GM18867 (cell line): Measurements from ENCODE around the gene FBXL12.
"Not testable (repeated sequence)": the region's sequence is repeated elsewhere in the genome, so short reads cannot be mapped to it uniquely, and the experiment has no call there.

Experiments
- ATAC-seq: cut with Tn5 transposase; IDR thresholded peaks from one replicate; pipeline ENCODE4 v1.9.1; 2021; ENCODE audit warnings: mild to moderate bottlenecking, moderate library complexity; ENCODE audit not compliant: unreplicated experiment

FBXL12 gene

DNA sequence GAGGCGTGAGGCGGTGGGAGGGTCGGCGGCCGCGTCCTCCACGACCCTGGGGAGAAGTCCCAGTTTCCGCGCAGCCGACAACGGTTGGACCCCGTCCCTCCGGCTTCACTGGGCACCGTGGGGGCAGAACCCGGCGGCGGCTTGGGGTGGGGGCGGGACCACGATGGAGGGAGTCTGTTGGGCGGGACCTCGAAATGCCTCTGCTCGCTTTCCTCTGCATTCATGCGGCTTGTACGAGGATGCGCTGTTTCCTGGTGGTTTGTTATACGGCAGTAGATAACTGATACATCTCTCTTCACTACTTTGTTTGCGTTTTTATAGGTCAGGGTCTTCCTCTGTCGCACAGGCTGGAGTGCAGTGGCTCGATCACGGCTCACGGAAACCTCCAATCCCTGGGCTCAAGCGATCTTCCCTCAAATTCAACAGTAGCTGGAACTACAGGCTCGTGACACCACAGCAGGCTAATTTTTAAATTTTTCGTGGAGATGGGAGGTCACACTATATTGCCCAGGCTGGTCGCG is 25.7 kb downstream of the FBXL12 start:
- ATAC-seq: peak; percentile 9

DNA sequence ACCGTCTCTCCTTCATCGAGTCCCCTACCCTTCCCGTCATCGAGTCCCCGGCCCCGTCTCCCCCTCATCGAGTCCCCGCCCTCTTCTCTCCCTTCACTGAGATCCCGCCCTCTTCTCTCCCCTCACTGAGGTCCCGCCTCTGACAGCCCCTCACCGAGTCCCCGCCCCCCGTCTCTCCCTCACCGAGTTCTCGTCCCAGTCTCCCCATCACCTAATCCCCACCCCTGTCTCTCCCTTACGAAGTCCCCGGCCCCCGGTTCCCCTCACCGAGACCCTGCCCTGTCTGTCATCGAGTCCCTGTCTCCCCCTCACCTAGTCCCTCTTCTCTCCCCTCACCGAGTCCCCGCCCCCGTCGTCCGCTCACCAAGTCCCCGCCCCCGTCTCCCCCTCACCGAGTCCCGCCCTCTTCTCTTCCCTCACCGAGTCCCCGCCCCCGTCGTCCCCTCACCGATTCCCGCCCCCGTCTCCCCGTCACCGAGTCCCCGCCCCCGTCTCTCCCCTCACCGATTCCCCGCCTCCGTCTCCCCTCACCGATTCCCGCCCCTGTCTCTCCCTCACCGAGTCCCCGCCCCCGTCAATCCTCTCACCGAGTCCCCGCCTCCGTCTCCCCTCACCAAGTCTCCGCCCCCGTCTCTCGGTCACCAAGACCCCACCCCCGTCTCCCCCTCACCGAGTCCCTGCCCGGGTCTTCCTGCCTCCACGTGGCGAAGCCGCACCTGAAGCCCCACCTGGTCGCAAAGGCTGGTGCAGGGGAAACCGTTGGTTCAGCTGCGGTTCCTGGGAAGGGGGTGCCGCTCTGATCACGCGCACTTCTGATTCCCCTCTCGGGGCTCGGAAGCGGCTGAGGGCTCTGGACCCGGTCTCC is 26.4 kb downstream of the FBXL12 start:
- ATAC-seq: peak; percentile 52

DNA sequence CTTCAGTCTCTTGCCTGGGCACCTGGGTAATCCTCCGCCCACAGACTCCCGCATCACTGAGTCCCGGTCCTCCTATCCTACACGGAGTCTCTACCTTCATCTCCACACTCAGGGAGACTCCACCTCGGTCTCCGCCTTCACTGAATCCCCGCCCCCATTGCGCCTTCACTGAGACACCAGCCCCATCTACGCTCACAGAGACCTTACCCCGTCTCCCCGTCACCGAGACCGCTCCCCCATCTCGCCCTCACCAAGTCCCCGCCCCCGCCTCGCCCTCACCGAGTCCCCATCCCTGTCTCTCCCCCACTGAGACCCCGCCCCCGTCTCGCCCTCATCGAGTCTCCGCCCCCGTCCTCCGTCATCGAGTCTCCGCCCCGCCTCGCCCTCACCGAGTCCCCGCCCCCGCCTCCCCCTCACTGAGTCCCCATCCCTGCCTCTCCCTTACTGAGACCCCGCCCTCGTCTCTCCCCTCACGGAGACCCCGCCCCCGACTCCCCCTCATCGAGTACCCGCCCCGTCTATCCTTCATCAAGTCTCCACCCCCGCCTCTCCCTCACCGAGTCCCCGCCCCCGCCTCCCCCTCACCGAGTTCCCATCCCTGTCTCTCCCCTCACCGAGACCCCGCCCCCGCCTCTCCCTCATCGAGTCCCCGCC is 27.2 kb downstream of the FBXL12 start:
- ATAC-seq: peak; percentile 45

DNA sequence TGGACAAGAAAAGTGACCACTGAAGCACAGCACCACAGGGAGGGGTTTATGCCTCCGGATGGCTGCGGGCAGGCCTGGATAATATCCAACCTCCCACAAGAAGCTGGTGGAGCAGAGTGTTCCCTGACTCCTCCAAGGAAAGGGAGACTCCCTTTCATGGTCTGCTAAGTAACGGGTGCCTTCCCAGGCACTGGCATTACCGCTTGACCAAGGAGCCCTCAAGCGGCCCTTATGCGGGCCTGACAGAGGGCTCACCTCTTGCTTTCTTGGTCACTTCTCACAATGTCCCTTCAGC is 27.9 kb downstream of the FBXL12 start:
- not testable (repeated sequence) for ATAC-seq

DNA sequence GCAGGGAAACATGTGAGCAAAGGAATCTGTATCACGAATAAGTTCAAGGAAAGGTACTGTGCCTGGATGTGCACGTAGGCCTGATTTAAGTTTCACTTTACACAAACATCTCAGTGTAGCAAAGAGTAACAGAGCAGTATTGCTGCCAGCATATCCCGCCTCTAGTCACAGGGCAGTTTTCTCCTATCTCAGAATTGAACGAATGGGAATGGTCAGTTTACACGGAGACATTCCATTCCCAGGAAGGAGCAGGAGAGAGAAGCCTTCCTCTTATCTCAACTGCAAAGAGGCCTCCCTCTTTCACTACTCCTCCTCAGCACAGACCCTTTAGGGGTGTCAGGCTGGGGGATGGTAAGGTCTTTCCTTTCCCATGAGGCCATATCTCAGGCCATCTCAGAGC is 29.3 kb downstream of the FBXL12 start:
- not testable (repeated sequence) for ATAC-seq

DNA sequence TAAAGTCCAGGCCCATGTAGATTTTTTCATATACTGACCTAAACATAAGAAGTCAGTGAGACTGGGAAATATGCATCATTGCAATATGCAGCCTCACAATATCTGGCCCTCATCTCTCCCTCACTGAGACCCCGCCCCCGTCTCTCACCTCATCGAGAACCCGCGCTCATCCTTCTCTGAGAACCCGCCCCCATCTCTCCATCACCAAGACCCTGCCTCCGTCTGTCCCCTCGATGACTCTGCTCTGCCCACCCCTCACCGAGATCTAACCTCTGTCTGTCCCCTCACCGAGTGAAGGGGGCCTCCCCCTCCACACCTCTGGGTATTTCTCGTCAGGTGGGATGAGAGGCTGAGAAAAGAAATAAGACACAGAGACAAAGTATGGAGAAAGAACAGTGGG is 29.8 kb downstream of the FBXL12 start:
- ATAC-seq: no peak

DNA sequence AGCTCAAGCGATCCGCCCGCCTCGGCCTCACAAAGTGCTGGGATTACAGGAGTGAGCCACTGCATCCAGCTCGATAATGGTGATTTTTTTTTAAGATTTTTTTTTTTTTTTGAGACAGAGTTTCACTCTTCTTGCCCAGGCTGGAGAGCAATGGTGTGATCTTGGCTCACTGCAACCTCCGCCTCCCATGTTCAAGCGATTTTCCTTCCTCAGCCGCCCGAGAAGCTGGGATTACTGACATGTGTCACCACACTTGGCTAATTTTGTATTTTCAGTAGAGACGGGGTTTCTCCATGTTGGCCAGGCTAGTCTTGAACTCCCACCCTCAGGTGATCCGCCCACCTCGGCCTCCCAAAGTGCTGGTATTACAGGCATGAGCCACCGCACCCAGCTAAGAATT is 30.3 kb downstream of the FBXL12 start:
- not testable (repeated sequence) for ATAC-seq

DNA sequence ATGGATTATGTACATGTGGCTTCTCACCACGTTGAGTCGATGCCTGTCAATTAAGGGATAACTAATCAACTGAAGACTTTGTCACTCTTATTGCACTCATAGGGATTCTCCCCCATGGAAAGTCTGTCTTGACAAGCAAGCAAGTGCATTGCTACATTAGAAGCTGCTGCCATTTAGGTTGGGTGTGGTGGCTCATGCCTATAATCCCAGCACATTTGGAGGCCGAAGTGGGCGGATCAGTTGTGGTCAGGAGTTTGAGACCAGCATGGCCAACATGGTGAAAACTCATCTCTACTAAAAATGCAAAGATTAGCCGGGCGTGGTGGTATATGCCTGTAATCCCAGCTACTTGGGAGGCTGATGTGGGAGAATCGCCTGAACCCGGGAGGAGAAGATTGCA is 32.1 kb downstream of the FBXL12 start:
- no peak for ATAC-seq

DNA sequence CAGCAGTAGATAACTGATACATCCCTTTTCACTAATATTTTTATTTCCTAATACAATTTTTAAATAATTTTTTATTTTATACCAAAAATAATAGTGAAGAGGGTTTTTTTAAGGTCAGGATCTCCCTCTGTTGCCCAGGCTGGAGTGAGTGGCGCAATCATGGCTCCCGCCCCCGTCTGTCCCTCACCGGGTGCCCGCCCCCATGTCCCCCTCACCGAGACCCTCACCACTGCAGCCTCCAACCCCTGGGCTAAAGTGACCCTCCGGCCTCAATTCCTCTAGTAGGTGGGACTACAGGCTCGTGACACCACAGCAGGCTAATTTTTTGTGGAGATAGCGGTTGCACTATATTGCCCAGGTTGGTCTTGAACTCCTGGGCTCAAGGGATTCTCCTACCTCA is 32.5 kb downstream of the FBXL12 start:
- ATAC-seq: no peak

DNA sequence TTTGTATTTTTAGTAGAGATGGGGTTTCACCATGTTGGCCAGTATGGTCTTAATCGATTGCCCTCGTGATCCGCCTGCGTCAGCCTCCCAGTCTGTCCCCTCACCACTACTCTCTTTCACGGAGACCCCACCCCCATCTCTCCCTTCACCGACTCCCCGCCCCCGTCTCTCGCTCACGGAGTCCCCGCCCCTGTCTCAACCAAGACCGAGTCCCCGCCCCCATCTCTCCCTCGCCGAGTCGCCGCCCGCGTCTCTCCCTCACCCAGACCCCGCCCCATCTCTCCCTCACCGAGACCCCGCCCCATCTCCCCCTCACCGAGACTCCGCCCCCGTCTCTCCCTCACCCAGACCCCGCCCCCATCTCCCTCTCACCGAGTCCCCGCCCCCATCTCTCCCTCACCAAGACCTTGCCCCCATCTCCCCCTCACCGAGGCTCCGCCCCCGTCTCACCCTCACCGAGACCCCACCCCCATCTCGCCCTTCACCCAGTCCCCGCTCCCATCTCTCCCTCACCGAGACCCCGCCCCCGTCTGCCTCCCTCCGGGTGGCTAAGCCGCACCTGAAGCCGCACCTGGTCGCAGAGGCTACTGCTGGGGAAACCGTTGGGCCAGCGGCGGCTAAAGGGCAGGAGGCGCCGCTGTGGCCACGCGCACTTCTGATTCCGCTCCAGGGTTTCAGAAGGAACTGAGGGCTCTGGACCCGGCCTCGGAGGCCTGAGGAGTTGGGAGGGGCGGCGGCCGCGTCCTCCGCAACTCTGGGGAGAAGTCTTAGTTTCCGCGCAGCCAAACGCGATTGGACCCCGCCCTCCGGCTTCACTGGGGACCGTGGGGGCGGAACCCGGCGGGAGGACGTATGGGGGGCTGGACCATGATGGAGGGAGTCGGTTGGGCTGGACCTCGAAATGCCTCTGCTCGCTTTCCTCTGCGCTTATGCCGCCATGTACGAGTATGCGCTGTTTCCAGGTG is 33.2 kb downstream of the FBXL12 start:
- ATAC-seq: peak; percentile 69

DNA sequence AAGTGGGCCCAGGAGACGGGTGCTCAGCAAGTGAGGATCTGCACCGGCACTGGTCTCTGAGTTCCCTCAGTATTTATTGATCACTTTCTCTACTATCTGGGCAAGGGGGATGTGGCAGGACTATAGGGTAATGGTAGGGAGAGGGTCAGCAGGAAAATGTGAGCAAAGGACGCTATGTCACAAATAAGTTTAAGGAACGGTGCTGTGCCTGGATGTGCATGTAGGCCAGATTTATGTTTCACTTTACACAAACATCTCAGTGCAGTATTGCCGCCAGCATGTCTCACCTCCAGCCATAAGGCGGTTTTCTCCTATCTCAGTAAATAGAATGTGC is 34.7 kb downstream of the FBXL12 start:
- ATAC-seq: not testable (repeated sequence)

DNA sequence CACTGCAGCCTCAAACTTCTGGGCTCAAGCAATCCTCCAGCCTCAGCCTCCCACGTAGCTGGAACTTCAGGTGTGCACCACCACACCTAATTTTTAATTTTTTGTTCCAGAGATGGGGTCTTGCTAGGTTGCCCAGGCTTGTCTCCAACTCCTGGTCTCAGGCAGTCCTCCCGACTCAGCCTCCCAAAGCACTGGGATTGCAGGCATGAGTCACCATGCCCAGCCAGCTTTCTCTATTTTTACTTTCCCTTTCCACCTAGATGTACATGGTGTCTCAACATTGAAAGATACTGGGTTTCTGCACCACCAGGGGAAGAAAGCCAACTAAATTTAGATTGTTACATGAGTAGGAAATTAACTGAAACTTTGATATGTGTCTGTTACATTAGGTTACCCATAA is 36.5 kb downstream of the FBXL12 start:
- no peak for ATAC-seq

DNA sequence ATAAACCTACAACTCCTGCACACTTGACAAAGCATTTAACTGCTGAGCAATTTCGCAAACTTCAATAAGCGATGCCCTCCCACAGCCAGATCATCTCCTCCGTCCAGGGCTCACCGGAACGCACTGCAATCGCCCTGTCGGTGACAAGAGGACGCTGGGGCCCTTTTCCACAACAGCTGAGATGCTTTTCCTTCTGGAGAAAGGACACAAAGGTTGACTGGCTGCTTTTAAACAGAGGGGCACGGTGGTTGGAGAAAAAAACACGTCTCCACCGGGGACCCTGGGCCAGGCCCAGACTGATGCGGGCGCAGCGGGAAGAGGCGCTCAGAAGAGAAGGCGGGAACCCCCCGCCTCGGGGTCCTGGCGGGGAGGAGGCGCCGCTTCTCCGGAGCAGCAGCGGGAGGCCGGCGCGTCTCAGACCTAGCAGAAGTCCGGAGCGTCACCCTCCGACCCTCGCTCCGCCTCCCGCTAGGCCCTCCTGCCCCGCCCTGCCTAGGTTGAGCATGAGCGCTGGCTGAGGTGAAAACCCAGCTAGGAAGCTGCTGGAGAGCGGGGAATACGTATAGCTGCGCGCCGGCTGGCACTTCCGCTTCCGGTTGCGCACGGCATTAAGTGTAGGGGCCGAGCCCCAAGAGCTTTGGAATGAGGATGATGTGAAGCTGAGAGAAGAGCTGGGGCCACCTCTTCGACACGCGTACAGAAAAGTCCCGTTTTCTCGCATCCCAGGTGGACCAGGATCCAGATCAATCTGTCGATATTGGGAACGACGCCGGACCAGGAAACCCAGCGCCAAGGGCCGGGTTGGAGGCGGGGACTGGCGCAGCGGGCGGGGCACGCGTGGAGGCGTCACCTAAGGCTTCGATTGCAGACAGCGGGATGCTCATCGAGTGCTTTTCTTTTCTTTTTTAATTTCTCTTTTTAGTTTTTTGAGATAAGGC is 50.4 kb downstream of the FBXL12 start, which contains the start of gene ZNF846:
ZNF846 (minus strand) TSS at position 564 of the 938 bp plus-strand sequence. CDS start 3,788 bp downstream, outside the sequence.
- ATAC-seq: peak; percentile 97
